ENCODE measurements around the gene PLEKHG5.
A peak's percentile ranks its signal among the peaks of the same experiment; 100 is the strongest.

PLEKHG5 gene

DNA sequence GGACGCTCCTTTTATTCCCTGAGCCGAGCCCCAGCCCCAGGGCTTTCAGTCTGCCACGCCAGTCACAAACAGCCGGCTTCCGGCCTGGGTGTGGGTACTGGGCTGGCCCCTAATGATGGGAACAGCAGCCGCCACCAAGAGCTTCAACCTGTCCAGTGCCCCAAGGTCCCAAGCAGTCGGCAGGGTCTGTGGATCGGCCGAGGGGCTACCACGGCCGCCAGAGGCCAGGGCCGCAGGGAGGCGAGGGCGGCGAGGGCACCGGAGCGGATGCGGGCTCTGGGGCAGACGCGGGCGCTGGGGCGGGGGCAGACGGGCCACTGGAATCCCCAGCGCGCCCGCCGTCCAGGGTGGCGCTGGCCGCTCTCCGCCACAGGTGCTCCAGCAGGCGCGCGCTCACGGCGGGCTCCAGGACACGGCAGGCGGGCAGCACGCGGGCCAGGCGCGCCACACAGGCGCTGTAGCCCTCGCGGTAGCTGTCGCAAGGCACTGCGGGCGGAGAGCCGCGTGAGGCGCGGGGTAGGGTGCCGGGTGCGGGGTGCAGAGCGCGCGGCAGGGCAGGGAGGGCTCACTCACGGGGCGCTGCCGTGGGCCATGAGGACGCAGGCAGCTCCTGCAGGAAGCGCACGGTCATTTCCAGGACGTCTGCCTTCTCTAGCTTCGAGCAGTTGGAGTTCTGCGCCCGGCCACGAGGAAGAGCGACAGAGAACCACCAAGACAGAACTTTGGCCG lies 72.6 kb downstream of the PLEKHG5 start:
- Mint-ChIP-seq H3K9me3 (no peaks in the 10 kb centered on the region), H3K4me1 (peaks cover 27% of the 10 kb centered on the region), H3K27ac (no peak overlapping the region), H3K27me3 (ENCODE audit: low read depth, poor library complexity) (peaks cover 97% of the 10 kb centered on the region), H3K4me3 (peak overlapping the region; percentile 60), H3K36me3 (ENCODE audit: low read depth) (no peaks in the 10 kb centered on the region)
- DNase-seq, result no peak
- TF ChIP-seq, protein P1, sequence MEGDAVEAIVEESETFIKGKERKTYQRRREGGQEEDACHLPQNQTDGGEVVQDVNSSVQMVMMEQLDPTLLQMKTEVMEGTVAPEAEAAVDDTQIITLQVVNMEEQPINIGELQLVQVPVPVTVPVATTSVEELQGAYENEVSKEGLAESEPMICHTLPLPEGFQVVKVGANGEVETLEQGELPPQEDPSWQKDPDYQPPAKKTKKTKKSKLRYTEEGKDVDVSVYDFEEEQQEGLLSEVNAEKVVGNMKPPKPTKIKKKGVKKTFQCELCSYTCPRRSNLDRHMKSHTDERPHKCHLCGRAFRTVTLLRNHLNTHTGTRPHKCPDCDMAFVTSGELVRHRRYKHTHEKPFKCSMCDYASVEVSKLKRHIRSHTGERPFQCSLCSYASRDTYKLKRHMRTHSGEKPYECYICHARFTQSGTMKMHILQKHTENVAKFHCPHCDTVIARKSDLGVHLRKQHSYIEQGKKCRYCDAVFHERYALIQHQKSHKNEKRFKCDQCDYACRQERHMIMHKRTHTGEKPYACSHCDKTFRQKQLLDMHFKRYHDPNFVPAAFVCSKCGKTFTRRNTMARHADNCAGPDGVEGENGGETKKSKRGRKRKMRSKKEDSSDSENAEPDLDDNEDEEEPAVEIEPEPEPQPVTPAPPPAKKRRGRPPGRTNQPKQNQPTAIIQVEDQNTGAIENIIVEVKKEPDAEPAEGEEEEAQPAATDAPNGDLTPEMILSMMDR (IDR thresholded peaks at IDR 0.05), result no peak

GRCh38 chr1:6417961-6418667 lies 73.4 kb downstream of the PLEKHG5 start:
- no peaks in the 10 kb centered on the region for H3K9me3 Mint-ChIP-seq
- H3K27me3 Mint-ChIP-seq (ENCODE audit: low read depth, poor library complexity), result peaks cover 97% of the 10 kb centered on the region
- H3K4me1 Mint-ChIP-seq, result peaks cover 28% of the 10 kb centered on the region
- H3K27ac Mint-ChIP-seq, result no peak overlapping the region
- DNase-seq, result no peak
- TF ChIP-seq, protein P1 (IDR thresholded peaks at IDR 0.05), result no peak
- H3K36me3 Mint-ChIP-seq (ENCODE audit: low read depth), result no peaks in the 10 kb centered on the region
- no peak overlapping the region for H3K4me3 Mint-ChIP-seq
